Upper lobe of right lung (tissue), 1 donor: Measurements from ENCODE around the gene RWDD3. TPM values are rescaled to one million over a fixed set of nuclear protein-coding genes. Genes with fewer than 3 reads are reported as not detected.

Experiments used
- ATAC-seq: fragments of 200-7000 bp; cut with Tn5 transposase; one replicate; pipeline ENCODE4 v1.9.1; 2020; ENCODE audit warnings: mild to moderate bottlenecking, moderate library complexity
- DNase-seq: peaks from one replicate; pipeline ENCODE4 v3.0.0-alpha.2; 2020
- H3K27ac ChIP-seq: fragments of 200-600 bp; one replicate; pipeline ENCODE4 v1.8.0; 2022
- H3K27me3 ChIP-seq: fragments of 200-600 bp; one replicate; pipeline ENCODE4 v1.8.0; 2022; ENCODE audit warnings: mild to moderate bottlenecking
- H3K36me3 ChIP-seq: fragments of 200-600 bp; one replicate; pipeline ENCODE4 v1.8.0; 2022
- H3K4me1 ChIP-seq: fragments of 200-600 bp; one replicate; pipeline ENCODE4 v1.8.0; 2022
- H3K4me3 ChIP-seq: fragments of 200-600 bp; one replicate; pipeline ENCODE4 v1.8.0; 2022; ENCODE audit warnings: mild to moderate bottlenecking
- H3K9me3 ChIP-seq: fragments of 200-600 bp; one replicate; pipeline ENCODE4 v1.8.0; 2022
- intact Hi-C: fragments of 100-400 bp; cut with DNase I; formaldehyde crosslinking; loops from one replicate; pipeline ENCODE4 v1.11.0; 2022
- total RNA-seq: library from RNA; stranded (reverse); fragmentation: NEBNext Ultra II Directional; extraction: Animal tissue kit (Norgen Biotek cat#: 25700); gene quantifications from one replicate; pipeline ENCODE4 v1.2.1, GENCODE V29; 2021
- TF ChIP-seq, protein P1 (sequence below): fragments of 200-600 bp; IDR thresholded peaks from one replicate; pipeline ENCODE4 v1.8.0; 2022; ENCODE audit warnings: antibody characterized with exemption
- donor health status: DM: no; HTN: yes; CAD: no; lungs with severe emphysema.

The RWDD3 gene
- total RNA-seq, 1 donor from 2014 or later, result 12.8 TPM

DNA sequence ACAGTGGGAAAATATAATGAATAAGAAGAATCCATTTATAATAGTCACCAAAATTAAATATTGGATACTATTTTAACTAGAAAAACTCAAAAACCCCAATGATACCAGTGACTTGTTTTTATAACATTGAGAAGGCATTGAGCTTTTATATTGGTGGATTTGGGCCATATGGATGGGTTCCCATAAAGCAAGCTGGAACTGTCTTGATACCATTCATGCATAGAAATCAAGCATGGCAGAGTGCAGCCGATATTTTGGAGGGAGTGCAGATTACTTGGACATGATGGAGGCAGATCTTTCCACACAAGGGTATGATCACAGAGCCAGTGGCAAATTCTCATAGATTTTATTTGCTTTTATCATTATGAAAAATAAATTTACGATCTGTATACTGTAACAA is 3.8 kb upstream of the RWDD3 start:
- intact Hi-C loops, result no loop called here
- TF ChIP-seq, protein P1, sequence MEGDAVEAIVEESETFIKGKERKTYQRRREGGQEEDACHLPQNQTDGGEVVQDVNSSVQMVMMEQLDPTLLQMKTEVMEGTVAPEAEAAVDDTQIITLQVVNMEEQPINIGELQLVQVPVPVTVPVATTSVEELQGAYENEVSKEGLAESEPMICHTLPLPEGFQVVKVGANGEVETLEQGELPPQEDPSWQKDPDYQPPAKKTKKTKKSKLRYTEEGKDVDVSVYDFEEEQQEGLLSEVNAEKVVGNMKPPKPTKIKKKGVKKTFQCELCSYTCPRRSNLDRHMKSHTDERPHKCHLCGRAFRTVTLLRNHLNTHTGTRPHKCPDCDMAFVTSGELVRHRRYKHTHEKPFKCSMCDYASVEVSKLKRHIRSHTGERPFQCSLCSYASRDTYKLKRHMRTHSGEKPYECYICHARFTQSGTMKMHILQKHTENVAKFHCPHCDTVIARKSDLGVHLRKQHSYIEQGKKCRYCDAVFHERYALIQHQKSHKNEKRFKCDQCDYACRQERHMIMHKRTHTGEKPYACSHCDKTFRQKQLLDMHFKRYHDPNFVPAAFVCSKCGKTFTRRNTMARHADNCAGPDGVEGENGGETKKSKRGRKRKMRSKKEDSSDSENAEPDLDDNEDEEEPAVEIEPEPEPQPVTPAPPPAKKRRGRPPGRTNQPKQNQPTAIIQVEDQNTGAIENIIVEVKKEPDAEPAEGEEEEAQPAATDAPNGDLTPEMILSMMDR, result no peak
- Histone ChIP-seq H3K36me3 (no peaks in the 10 kb centered on the region), H3K27ac (no peak overlapping the region), H3K4me3 (no peak overlapping the region), H3K4me1 (no peaks in the 10 kb centered on the region), H3K27me3 (no peaks in the 10 kb centered on the region), H3K9me3 (no peaks in the 10 kb centered on the region)
- DNase-seq (no peak), ATAC-seq (no peak)

DNA sequence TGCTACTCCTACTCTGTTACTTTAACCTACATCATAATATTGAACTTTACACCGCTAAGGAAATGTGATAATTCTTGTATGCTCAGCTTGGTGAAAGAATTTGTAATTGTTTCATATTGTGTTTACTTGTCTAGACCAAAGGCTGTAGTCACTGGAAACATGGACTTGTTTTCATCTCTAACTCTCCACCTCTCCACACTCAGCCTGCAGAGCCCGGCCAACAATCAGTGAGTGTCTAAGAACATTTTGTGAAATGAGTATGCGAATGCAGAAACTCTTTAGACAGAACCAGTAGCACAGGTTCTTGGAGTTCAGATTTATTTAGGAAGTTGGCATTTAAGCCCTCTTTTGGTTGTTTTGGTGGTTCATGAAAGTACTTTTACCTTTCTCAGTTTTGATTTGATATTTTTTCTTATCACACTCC is 3.2 kb upstream of the RWDD3 start:
- Histone ChIP-seq H3K9me3 (no peaks in the 10 kb centered on the region), H3K4me1 (no peaks in the 10 kb centered on the region), H3K27me3 (no peaks in the 10 kb centered on the region), H3K4me3 (no peak overlapping the region), H3K27ac (no peak overlapping the region), H3K36me3 (no peaks in the 10 kb centered on the region)
- TF ChIP-seq, protein P1, result no peak
- DNase-seq (no peak), ATAC-seq (no peak)
- intact Hi-C loops, result no loop called here

DNA sequence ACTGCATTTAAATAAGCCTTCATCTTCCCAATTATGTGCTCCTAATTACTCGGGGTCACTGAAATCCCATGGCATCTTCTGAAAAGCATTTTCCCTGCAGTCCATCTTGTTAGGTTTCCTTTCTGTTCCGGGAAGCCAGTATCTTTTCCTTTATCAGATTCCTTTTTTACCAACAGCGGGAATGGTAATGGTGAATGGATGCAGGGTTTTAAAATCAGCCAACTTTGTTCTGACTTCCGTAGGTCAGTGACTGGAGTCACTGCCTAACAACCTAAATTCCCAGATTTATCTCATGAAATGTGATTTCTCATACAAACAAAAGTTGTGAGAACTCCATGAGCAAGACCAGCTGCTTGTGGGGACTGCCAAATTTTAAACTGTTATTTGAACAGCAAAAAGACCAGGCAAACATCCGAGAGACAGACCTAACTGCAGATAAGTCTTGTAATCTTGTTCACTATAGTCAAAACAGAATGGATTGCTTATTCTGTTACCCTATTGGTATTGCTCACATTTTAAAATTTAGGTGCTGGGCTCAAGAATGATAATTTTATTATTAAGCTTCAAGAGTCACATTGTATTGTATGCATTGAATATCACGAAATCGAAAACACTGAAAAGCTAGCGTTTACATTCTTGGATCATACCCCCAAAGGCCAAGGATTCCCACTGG is 1.2 kb upstream of the RWDD3 start:
- intact Hi-C loops, result no loop called here
- TF ChIP-seq, protein P1, result no peak
- ATAC-seq, result no peak
- H3K27me3 ChIP-seq, result no peaks in the 10 kb centered on the region
- H3K36me3 ChIP-seq, result no peaks in the 10 kb centered on the region
- H3K4me3 ChIP-seq, result peak overlapping the region; percentile 96
- H3K27ac ChIP-seq, result peak overlapping the region; percentile 90
- H3K9me3 ChIP-seq, result no peaks in the 10 kb centered on the region
- no peak for DNase-seq
- H3K4me1 ChIP-seq, result no peaks in the 10 kb centered on the region

DNA sequence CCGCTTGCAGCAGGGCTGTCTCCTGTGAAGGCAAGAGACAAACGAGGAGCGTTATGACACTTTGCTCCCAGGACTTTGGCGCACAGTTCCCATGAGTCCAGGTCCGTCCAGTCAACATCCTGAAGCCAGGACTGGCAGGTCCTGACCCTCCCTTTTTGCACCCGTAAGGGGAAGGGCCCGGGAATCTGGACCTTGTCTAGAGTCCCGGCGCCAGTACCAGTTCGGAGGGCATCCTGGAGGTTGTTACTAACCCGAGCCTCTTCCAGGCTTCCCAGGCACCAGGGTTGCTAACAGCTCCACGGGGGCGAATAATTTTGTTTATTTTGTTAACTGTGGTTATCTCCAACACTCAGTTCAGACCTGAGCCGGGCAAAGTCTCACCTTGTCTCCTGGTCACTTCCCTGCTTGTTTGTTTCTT is 682 bp upstream of the RWDD3 start:
- peaks cover 1% of the 10 kb centered on the region for H3K4me1 ChIP-seq
- H3K27ac ChIP-seq, result peak overlapping the region; percentile 90
- no peaks in the 10 kb centered on the region for H3K27me3 ChIP-seq
- ATAC-seq (peak; percentile 5), DNase-seq (no peak)
- H3K36me3 ChIP-seq, result no peaks in the 10 kb centered on the region
- no peaks in the 10 kb centered on the region for H3K9me3 ChIP-seq
- intact Hi-C loops, result no loop called here
- peak overlapping the region; percentile 96 for H3K4me3 ChIP-seq
- TF ChIP-seq, protein P1, result no peak

DNA sequence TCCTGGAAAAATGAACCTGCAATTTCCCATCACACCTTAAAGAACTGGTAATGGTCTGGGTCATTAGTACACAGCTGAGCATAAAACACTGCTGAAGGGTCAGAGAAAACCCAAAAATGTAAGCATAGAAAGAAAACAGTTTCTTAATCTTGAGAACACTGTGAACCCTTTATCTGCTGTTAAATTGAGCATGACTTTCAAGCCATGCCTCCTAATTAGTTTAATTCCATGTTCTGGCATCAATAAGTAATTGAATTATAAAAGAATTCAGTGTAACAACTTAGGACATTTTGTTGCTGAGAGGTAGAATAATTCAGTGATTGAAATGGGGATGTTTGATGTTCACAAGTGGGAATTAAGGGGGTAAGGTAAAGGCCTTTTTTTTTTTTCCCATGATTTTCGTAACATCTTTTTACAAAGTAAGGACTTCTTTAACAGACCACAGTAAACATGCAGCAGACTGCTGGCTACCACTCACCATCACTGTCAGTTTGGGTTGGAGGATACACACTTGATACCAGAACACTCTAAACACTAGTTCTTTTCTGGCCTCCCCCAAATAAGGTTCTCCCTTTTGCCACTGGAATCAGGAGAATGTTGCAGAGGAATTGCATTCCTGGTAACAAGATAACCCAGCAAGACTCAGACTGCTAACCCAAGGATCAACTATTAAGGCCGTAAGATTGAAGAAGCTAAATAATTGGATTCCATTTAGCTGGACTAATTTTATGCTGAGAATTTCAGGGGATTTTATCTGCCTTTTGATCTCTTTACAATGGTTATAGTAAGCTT is 3.0 kb downstream of the RWDD3 start:
- Histone ChIP-seq H3K4me1 (peaks cover 8% of the 10 kb centered on the region), H3K4me3 (no peak overlapping the region), H3K27ac (no peak overlapping the region), H3K9me3 (no peaks in the 10 kb centered on the region), H3K36me3 (peaks cover 4% of the 10 kb centered on the region), H3K27me3 (no peaks in the 10 kb centered on the region)
- no peak for ATAC-seq
- TF ChIP-seq, protein P1, result no peak
- no peak for DNase-seq
- intact Hi-C loops, result no loop called here
